Measurements from ENCODE around the gene TOGARAM2. TPM values are rescaled to one million over a fixed set of nuclear protein-coding genes. Genes with fewer than 3 reads are reported as not detected.

Gene TOGARAM2
- total RNA-seq, 1 donor from 2014 or later = not detected

GRCh38 chr2:29096969-29097368 lies 115.9 kb downstream of the TOGARAM2 start:
- DNase-seq (ENCODE audit: low read depth) = no peak
- TF ChIP-seq CTCF (conservative IDR thresholded peaks at IDR 0.05; ENCODE audit: low read depth, low read length) = no peak
- no peak overlapping the region for H3K4me3 ChIP-seq (ENCODE audit: low read depth, low read length)

- no peak overlapping the region for H3K4me3 ChIP-seq (ENCODE audit: low read depth, low read length)
- no peak for DNase-seq (ENCODE audit: low read depth)
- TF ChIP-seq CTCF (conservative IDR thresholded peaks at IDR 0.05; ENCODE audit: low read depth, low read length) = no peak
These were observed 116.5 kb downstream of the TOGARAM2 start for GRCh38 chr2:29097569-29097968.

GRCh38 chr2:29100564-29100963 lies 119.5 kb downstream of the TOGARAM2 start:
- no peak for TF ChIP-seq CTCF (conservative IDR thresholded peaks at IDR 0.05; ENCODE audit: low read depth, low read length)
- H3K4me3 ChIP-seq (ENCODE audit: low read depth, low read length) = no peak overlapping the region
- no peak for DNase-seq (ENCODE audit: low read depth)

Other genes starting within 250 kb of the TOGARAM2 start
- 157 and 173 TPM in 2 replicates for gene PPP1CB, start 229.5 kb upstream of the TOGARAM2 start, total RNA-seq
- not detected in 2 replicates for gene SPDYA, start 170.5 kb upstream of the TOGARAM2 start, total RNA-seq
- gene TRMT61B, start 111.0 kb upstream of the TOGARAM2 start, total RNA-seq = 10.5 and 19.0 TPM in 2 replicates
- gene WDR43, start 86.6 kb upstream of the TOGARAM2 start, total RNA-seq = 52.2 and 80.2 TPM in 2 replicates
- not detected in 2 replicates for gene PCARE, start 93.2 kb downstream of the TOGARAM2 start, total RNA-seq
- 21.3 and 22.8 TPM in 2 replicates for gene CLIP4, start 134.1 kb downstream of the TOGARAM2 start, total RNA-seq

All from epithelial cell of proximal tubule (primary cell).